GM18861 (cell line): ENCODE data around the gene CACNA1G.
A peak's percentile ranks its signal among the peaks of the same experiment; 100 is the strongest.

ENCODE experiments used
- ATAC-seq: cut with Tn5 transposase; IDR thresholded peaks from one replicate; pipeline ENCODE4 v1.9.1; 2021; ENCODE audit not compliant: unreplicated experiment

Gene CACNA1G

DNA sequence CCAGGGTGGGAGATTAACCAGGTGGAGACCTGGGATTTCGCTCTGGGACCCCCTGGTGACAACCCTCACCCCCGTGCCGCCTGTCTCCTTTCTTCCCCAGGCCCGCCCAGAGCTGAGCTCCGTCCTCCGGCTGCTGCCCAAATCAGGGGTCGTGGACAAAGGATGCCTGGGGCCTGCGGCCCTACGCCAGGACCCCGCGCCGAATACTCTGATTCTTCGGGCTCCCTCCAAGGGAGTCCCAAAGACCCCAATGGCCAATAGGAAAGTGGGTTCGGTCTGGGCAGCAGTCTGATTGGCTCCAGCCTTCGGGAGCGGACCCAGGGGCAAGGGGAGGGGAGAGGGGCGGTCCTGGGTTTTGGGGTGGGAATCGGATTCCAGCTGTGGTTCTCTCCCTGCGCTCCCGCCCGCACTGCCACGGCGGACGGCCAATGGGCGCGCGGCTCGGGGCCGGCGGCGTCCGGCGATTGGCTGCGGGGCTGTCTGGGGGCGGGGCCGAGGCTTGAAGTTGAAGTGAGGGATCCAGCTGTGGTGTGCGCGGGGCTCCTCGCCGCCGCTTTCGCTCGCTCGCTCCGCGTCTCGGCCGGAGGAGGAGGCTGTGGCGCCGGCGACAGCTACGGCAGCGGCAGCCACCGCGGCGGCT, at the start of gene CACNA1G:
CACNA1G (plus strand) TSS at position 531 of the 640 bp plus-strand sequence. CDS start 745 bp downstream, outside the sequence.
- peak; percentile 80 for ATAC-seq

DNA sequence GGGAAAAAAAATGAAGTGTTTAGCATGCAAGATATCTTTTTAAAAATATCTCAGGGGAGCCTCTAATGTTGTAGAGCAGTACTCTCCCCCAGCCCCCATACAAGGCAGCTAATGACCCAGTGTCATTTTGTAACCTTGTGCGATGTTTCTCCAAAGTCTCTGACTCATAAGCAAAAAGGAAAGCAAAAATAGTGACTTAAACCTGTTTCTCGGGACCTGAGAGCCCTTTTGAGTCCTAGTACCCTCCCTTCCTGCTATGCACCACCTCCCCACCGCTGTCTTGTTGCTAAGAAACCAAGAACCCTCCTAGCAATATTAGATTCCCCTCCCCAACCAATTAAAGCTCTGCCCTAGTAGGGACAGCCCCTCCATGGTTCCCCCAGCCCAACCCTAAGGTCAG, 49.5 kb upstream of the CACNA1G start:
- ATAC-seq = peak; percentile 90

DNA sequence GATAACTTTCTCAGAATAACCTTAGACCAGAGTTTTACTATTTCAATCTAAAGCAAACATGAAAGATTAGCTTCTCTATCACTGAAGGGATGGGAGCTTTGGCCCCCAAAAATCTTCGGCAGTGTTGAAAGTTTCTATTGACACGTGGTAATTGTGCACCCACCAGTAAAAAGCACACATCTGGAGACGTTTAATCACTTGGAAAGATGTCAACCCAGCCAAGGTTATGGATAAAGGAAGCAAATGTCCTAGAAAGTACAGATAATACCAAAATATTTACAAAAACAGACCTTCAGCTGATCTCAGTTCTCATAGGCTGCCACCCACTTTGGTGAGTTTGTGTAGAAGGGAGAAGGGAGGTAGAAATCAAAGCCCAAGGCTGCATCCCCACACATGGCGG, 47.0 kb upstream of the CACNA1G start:
- ATAC-seq = no peak

DNA sequence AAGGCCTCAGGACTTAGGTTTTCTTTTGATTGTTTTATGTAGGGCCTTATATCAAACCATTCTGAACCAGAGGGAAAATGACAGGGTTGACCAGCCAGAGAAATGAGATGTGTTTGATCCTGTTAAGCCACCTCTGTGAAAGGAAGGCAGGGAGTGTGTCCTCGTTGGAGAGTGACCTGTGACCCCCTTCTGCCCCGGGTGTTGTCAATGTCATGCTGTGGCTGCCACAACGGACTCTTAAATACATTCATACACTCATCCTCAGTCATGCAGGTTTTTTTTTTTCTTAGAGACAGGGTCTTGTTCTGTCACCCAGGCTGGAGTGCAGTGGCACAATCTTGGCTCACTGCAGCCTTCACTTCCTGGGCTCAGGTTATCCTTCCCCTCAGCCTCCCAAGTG, 46.1 kb upstream of the CACNA1G start:
- no peak for ATAC-seq

DNA sequence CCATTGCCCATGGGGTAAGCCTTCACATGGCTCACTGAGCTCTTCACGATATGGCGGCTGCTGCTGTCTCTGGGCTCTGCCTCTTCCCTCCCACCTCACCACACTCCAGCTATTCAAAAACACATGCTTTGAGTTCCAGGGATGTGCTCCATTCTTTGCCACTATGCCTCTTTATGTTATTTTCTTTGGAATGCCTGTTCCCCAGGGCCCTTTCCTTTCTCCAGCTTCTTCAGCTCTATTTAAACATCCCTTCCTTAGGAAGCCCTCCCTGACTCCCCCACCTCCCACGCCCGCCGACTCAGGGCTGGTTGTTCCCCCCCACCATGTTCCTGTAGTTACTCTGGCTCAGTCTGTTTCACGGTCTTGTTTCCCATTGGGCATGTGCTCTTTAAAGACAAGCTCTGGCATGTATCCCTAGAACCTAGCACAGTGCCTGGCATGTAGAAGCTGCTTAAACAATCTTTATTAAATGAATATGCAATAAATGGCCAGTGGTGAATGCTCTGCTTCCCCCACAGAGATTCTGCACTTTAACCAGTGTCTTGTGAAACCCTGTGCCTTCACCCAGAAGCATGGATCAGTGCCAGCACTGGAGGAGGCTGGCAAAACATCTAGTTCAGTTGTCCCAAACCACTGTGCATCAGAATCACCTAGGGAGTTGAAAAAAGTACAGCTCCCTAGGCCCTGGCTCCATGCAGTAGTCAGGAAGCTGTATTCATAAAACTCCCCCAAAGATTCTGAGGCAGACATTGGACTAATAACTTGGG, 45.4 kb upstream of the CACNA1G start:
- ATAC-seq = no peak

DNA sequence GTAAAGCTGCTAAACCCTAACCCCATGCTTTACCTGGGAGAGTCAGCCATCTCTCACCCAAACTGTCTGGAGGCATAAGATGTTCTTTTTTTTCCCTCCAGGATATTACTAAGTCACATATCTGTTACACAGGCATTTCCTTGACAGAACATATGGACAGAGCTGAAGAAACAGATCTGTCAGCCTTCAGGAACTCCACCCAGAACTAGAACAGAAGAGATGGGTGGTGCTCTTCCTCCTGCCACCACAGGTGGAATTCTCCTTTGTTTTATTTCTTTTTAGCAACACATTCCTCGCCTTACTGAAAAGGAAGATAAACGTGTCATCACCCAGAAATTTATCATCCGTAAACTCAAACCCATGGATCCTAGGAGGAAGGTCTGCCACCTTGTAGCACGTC, 43.5 kb upstream of the CACNA1G start:
- ATAC-seq = no peak

DNA sequence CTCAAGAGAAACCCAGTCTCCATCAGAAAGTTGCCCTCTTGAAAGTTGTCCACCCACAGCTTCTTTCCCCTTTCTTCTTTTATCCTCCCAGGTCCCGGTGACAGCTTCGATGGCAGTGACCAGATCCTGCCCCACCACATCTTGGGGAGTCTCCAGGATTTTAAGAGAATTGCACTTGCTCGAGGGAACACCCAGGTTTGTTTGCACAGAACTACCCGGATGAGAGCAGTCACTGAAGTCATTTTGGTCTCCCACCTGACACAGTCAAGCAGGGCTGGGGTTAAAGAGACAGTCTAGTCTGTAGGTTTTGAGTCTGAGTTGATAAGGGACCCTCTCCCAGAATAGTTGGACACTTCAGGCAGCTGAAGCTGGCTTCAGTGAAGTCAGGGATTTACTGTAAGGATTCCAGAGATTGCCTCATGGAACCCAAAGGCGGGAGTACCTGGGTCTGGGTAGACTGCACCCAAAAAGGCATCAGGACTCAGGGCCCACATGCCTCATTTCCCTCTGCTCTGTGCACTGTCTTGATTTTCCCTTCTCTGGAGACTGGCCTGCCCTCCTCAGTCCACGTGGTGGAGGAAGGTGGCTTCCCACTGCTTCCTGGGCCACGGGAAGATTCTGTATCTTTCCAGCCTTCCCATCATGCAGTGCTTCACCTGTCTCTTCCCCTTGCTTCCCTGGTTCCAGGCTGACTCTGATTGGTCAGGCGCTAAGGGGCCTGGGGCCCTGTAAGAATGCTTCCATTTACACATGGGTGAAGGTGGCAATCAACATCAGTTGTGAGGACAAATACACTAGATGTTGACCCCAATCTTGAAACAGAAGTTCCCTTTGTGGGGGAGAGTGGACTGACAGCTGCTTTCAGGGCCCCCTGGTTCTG, 42.8 kb upstream of the CACNA1G start:
- no peak for ATAC-seq

DNA sequence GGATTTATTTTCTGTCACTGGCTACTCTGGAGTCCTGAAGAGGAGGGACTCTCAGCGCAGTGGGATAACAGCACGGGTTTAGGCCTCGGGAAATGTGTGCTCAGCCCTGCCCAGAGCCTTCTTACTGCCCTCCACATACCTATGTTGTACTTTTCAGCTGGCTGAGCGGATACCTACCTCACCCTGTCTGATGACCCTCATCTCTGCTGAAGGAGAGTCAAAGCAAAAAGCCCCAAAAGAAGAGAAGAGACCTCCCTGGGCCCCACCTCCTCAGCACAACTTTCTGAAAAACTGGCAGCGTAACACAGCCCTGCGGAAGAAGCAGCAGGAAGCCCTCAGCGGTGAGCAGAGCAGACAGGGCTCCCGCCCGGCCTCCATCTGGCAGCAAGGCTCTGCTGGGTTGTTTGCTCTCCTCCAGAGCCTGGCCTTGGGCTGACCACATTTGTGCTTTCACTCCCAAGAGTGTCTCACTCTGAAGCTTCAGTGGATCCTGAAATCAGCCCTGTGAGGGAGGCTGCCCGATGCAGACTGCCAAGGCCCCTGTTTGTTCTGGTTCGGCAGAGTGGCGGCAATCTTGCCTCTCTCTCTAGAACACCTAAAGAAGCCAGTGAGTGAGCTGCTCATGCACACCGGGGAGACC, 42.0 kb upstream of the CACNA1G start:
- ATAC-seq = no peak

DNA sequence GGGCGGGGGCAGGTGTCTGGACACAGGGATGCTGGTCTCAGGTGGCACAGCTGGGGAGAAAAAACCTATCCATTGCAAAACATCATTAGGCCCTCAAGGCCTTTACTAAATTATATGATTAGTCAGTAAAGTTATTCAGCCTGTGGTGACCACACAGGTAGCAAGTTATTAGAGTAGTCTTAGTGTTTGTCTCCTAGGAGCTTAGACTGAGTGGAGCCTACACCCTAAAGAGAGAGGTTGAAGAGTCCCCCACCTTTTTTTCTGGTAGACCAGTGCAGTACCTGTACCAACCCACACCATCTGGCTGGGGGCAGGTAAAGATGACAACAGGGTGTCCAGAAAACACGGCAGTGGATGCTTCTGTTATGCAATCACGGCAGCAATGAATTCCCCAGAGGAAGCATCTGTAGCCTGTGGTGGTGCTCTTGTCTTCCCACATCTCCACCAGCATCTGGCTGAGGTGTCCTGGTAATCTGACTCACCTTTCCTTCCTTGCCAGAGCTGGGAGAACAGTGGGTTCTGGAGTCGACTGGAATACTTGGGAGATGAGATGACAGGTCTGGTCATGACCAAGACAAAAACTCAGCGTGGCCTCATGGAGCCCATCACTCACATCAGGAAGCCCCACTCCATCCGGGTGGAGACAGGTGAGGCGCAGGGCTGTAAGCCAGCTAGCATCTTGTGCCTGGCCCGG, 41.2 kb upstream of the CACNA1G start:
- ATAC-seq = no peak

DNA sequence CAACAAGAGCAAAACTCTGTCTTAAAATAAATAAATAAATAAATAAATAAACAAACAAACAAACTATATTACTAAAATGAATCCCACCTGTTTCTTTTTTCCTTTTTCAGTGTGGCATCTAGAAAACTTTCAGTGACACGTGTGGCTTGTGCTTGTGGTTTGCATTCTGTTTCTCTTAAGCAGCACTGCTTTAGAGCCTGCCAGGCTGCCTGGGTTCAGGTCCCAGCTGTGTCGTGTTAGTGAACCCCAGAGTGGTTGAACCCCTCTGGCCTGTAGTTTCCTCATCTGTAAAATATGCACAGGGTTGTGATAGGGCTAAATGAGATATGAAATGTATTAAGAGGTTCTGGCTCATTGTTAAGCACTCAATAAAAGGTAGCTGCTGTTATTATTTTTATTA, 40.0 kb upstream of the CACNA1G start:
- ATAC-seq = no peak

DNA sequence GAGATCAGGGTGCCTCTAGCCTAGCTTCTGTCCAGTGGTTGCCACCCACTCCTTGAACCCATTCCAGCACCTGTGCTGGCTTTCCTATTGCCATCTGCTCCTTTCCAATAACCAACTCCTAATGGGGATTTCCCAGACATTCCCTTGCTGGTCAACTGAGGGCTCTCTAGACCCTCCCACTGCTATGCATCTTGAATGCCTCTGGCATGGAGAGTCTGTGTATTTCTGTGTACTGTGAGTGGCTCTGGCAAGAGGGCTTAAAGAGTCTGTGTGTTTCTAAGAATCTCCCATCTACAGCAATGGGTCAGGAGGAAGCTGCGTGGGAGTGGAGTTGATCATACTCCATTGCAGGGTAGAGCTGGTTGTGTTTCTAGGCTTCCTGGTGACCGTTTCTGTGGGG, 39.0 kb upstream of the CACNA1G start:
- no peak for ATAC-seq

DNA sequence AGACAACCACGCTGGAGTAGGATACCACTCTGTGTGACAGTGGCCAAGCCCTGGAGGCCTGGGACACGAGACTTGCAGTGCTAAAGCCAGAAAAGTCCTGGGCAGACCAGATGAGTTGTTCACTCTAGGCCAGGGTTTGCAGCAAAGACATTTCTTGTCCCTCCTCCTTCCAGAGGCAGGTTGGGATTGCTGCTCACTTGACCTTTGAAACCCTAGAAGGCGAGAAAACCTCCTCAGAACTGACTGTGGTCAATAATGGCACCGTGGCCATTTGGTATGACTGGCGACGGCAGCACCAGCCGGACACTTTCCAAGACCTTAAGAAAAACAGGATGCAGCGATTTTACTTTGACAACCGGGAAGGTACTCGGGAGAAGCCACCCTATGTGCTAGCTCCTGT, 37.7 kb upstream of the CACNA1G start:
- no peak for ATAC-seq

DNA sequence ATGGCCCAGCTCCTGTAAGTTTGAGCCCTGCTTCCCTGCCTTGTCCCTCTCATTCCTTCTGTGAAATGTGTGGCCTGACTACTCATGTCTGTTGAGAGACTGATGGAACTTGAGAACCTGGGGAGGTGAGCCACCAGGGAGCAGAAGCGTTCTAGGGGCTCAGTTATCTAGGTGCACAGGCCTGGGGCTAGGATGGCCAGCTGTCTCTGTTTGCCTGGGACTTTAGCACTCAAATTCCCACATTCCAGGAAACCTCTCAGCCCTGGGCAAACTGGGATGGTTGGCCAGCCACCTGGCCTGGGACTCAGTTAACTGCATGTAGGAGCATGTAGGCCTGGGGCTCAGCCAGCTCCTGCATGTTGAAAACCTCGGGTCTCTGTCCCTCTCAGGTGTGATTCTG, 37.3 kb upstream of the CACNA1G start:
- ATAC-seq = no peak

DNA sequence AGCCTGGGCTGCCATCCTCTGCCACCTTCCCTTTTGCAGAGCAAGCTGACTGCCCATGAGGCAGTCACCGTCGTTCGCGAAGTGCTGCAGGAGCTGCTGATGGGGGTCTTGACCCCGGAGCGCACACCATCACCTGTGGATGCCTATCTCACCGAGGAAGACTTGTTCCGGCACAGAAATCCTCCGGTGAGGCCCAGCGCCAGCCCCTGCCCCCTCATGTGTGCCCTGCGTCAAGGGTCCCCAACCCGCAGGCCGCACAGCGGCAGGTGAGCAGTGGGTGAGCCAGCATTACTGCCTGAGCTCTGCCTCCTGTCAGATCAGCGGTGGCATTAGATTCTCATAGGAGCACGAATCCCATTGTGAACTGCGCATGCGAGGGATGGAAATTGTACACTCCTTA, 35.7 kb upstream of the CACNA1G start:
- ATAC-seq = no peak

DNA sequence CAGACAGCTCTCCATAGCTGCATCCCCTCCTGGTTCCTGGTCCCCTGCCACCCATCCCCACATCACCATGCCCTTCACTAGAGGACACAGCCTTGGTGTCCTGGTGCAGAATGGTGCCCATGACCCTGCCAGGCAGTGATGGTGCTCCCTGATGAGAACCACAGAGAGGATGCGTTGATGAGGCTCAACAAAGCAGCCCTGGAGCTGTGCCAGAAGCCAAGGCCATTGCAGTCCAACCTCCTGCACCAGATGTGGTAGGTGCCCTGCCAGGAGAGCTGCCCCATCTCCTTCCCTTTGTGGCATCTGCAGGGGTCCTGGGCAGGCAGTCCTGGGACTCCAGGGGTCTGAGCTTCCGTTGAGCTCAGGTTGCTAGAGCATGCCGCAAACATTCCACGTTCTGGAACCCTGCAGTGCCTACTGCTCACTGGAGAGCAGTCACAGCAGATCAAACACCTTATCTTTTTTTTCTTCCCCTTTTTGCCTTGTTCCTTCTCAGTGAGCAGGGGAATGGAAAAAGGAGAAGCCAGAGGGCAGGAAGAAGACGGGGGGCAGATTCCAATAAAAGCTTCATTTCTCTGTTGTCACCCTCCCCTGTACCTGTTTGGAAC, 33.3 kb upstream of the CACNA1G start:
- ATAC-seq = no peak

DNA sequence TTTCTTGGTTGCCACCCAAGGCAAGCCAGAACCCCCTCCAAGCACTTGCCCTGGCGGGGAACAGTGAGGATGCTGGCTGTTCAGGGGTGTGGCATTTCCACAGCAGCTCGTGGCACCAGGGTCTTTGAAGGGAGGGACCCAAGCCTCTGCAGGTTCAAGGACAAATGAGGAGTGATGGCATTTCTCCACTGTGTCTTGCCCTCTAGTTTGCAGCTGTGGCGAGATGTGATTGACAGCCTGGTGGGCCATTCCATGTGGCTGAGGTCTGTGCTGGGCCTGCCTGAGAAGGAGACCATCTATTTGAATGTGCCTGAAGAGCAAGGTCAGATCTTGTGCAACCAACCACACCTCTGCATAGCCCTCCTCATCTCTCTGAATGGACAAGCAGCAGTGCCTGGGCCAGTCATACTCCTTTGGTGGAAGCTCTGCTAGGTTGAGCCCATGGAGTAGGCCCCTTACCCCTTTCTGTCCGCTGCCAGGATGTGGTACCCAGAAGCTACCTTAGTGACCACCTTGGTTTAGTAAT, 32.5 kb upstream of the CACNA1G start:
- no peak for ATAC-seq

DNA sequence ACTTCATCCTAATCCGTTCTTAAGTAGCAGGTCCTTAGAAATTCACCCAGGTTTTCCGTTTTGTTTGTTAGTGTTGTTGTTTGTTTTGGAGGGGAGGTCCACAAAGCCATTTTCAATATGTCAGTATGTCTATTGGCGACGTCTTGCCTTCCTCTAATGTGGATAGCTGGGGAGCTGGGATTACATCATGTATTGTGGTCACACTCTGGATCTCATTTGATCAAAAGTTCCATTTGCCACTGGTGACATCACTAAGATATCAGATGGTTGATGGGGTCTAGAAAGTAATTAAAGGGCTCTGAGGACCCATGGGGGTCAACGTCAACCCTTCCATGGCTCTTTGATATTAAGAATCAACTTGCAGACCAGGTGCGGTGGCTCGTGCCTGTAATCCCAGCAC, 30.7 kb upstream of the CACNA1G start:
- ATAC-seq = no peak

DNA sequence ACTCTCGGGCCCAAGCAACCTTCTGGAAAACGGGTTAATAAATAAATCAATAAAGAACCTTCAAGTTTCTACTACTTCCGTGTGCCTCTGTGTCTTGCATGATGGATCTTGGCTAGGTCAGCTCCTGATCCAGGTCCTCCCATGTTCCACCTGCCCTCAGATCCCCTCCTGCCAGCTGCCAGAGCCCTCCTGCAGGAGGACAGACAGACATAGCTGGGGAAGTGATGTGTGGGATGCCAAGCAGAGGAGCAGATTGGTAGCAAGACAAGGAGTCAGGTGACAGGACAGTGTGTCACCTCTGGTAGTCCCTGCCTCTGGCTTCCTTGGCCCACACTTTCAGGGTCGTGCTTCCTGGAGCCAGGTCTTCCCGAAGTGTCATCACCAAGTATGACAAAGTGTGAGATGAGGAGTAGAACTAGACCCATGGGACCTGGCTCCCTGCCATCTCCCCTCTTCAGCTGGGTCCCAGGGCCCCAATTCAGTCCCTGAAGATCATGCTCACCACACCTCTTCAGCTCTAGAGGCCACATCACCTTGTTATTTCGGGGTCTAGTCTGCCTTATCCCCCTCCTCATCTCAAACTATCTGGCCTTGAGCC, 29.0 kb upstream of the CACNA1G start:
- no peak for ATAC-seq

DNA sequence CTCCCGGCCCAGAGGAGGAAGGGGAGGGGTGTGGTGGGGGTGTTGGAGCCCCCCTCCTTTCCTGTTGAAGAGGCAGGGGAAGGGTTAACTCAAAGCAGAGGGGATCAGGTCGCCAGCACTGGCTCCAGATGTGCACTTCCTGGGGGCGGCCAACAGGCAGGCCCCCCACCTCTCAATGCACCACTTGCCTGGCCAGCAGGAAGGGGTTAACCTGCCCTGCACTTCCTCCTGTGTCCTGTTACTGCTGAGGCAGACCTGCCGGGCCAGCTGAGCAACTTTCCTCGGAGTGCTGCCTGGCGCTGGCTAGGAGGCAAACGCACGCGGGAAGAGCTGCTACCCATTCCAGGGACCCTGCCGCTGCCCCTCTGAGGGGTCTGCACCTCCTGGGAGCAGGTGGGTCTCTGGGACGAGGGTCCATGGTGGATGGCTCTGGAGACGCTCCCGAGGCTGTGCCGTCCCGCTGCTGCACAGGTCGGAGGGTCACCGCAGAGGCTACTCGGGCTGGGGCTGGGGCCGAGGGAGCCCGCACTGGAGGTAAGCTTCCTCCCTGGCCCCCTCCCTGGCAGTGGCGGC, 28.0 kb upstream of the CACNA1G start, which contains the start of gene EPN3:
EPN3 (plus strand) TSS at position 284 of the 573 bp plus-strand sequence. CDS start 3,822 bp downstream, outside the sequence.
- no peak for ATAC-seq
